ENCODE results near the gene ANKS6.

GRCh38 chr9:98786750-98787510 is 9.4 kb downstream of the ANKS6 start:
- peak in 1 of 3 experiments; percentile 0; a peak in 1 of 6 replicates for TF ChIP-seq CTCF (IDR thresholded peaks at IDR 0.05 in 2 of 3, conservative IDR thresholded peaks at IDR 0.05 in 1 of 3; ENCODE audit: borderline replicate concordance in 1 of 3, insufficient read depth in 1 of 3, low read depth in 2 of 3, low read length in 2 of 3)
- no peak for TF ChIP-seq TCF7L2 (IDR thresholded peaks at IDR 0.05; ENCODE audit: borderline replicate concordance, extremely low read depth, insufficient read depth, insufficient read length)

Data from HCT116 (cell line).